Activated T-cell treated with anti-CD3 and anti-CD28 coated beads for 4 hours (primary cell): ENCODE measurements around the gene RAB4A.

Source experiments
- DNase-seq: peaks from one replicate; pipeline ENCODE4 v3.0.0-alpha.2; 2020

Gene RAB4A

DNA sequence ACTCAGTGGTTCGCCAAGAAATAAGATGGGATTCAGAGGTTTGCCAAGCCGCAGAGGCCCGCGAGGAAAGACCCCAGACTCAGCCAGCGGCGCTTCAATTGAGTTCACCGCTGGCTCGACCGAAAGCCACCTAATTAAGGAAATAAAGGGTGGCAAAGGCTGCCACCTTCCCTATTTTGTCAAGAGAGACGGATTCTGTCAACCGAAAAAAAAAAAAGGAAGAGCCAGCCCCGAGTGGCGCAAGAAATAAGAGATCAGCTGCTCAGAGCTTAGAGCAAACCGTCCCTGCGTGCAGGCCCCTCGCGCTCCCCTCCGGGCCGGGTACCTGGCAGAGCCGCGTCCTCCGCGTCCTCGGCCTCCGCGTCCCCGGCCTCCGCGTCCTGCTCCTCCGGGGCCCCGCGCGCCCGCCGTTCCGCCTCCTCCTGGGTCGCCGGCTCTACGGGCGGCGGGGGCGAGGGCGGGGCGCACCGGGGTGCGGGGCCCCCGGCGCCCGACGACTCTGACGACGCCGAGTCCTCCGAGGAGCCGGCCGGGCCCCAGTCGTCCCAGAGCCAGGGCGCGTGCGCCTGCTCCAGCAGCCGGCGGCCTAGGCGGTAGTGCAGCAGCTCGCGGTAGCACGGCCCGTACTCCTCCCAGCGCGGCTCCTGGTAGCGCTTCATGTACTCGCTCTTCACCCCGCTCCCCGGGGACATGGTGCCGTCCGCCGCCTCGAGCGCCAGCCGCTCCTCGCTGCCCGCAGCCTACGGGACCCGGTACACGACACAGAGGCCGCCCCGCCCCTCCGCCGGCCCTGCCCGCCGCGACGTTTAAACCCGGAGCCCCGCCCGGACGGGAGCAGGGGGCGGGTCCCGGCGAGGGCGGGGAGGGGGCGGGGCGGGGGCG lies 71.1 kb downstream of the RAB4A start:
- peak; percentile 64 for DNase-seq

DNA sequence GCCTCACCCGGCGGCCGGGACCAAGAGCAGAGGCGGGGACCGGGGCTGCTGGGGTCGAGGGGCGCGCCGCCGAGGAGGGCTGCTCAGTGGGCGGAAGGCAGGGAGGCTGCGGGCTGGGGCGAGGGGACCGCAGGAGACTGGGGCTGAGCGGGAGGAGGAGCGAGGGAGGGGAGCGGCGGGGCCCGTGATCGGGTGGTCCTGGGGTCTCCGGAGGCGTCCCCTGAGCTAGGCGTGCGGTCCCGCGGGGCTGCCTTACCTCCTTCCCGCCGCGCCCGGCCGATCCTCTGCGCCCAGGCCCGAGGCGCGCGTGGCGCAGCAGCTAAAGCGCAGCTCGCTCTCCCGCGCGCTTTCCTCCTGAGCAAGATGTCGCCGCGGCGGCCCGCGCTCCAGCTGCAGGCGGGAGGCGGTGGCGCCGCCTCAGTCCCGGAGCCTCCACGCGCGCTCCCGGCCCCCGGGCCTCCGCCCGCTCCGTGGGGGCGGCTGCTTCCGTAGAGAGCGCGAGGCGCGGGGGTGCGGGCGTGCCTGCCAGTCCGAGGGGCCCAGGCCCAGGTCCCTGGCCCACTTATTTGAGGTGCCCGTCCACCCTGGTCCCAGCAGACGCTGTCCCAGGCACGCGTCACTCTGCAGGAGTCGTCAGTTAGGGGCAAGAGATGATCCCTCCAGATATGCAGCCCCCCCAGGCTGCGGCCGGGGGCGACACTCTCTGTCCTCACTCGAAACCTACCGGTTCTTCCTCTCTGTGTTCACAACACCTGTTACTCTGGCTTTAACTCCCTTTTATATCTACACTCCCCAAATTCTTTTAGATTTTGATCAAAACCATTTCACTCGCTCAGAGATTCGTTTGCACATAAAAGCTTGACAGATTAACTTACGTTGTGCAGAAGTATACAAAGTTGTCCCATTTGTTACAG lies 72.0 kb downstream of the RAB4A start, which contains the start of gene CCSAP:
CCSAP (minus strand) TSS at position 392 of the 914 bp plus-strand sequence. CDS start 582 bp downstream, outside the sequence.
- DNase-seq = peak; percentile 37

DNA sequence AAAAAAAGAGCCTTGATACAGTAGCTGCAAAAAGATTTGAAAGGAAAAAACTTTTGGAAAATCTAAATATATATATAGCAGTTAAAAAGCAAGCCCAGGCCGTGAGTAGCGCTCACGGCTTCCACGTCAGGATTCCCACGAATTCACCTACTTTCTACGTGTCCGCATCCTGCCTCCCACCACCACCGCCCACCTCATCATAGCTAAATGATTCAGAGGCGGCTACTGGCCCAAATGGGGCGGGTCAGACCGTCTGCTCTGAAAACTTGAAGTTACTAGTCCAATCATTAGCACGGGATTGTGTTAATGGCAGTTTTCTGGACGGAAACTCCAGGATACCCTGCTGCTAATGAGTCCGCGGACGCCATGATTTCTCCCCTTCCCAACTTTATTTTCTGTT lies 73.2 kb downstream of the RAB4A start:
- DNase-seq = no peak

DNA sequence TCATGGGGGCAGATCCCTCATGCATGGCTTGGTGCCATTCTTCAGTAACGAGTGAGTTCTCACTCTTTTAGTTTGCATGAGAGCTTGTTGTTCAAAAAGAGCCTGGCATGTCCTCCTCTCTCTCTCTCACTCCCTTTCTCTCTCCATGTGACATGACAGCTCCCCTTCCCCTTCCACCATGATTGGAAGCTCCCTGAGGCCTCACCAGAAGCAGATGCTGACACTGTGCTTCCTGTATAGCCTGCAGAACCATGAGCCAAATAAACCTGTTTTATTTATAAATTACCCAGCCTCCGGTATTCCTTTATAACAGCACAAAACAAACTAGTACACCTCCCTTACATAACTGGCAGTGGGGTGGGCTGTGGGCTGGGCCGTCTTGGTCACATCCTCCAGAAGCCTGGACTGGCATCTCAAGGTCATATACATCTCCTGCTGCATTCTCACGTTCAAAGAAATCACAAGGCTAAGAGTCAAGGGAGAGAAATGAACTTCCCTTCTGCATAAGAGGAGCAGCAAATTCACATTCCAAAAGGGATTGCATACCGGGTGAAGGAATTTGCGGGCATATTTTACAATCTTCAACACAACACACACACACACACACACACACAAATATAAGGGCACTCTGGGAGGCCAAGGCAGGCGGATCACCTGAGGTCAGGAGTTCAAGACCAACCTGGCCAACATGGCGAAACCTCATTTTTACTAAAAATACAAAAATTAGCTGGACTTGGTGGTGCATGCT lies 74.2 kb downstream of the RAB4A start:
- no peak for DNase-seq

DNA sequence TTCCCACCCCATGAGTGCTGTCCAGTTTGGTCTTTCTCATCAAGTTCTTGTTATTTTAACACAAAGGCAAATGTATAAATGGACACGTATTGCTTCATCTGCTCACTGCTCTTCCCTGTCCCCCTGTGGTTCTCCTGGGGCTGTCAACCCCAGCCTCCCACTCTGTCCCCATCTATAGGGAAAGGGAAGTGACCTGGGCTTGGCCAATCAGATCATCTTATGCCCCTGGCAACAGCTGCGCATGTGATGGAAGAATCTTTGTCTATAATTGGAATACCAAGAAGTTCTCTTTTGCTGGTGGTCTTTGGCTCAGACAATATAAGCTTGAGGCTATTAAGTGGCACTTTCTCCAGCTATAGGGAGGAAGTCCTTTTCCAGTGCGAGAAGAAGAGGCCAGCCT lies 76.6 kb downstream of the RAB4A start:
- no peak for DNase-seq

DNA sequence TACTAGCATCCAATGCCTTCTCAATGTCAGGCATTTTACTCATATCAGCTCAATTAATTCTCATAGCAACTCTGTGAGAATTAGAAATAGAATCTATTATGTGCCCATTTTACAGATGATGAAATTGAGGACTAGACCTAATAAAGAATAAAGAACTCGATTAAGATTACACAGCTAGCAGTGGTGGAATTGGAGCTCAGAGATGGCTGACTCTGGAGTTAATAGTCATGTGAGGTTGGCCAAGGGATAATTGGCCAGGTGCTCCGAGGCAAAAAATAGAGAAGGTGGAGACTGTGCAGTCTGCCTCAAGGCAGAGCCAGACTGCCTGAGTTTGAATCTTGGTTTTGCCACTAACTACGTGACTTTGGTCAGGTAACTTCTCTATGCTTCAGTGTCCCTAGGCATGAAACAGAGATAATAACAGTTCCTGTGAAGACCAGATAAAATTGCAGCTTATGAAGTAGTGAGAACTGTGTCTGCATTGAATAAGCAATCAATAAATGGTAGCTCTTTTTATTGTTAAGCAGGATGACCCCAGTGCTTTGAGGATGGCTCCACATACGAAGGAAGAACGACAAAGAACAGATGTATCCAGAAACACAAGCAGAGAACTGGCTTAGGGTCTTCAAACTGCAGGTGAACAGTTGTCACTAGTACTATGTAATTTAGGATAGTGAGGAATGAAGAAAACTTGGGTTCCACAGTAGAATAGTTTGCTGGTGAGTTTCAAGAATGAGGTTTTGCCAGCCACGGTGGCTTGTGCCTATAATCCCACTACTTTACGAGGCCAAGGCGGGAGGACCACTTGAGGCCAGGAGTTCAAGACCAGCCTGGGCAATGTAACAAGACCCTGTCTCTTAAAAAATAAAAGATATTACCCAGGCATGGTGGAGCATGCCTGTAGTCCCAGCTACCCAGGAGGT lies 78.8 kb downstream of the RAB4A start:
- DNase-seq = no peak

DNA sequence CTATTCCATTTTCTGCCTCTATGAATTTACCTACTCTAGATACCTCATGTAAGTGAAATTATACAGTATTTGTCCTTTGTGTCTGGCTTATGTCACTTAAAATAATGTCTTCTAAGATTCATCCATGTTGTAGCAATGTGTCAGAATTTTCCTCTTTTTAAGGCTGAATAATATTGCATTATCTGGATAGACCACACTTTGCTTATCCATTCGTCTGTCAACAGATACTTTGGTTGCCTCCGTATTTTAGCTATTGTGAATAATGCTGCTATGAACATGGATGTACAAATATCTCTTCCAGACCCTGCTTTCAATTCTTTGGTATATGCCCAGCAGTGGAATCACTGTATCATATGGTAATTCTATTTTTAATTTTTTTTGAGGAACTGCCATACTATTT lies 82.1 kb downstream of the RAB4A start:
- no peak for DNase-seq

DNA sequence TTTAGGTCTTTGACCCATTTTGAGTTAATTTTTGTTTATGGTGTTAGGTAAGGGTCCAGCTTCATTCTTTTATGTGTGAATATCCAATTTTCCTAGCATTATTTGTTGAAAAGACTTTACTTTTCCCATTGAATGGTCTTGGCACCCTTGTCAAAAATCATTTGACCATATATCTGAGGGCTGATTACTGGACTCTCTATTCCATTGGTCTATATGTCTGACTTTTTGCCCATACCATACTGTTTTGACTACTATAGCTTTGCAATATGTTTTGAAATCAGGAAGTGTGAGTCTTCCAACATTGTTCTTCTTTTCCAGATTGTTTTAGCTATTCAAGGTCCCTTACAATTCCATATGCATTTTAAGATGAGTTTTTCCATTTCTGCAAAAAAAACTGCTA lies 83.3 kb downstream of the RAB4A start:
- DNase-seq = no peak
